Prostate gland (tissue), 2 donors: ENCODE results near the gene GADD45G. TPM values are rescaled to one million over a fixed set of nuclear protein-coding genes. Genes with fewer than 3 reads are reported as not detected.
A peak's percentile ranks its signal among the peaks of the same experiment; 100 is the strongest.

Experiments used
- DNase-seq: peaks from one replicate; pipeline ENCODE4 v3.0.0-alpha.2; 2019; ENCODE audit warnings: low spot score
- H3K27ac ChIP-seq, 2 donors: fragments of 200-600 bp; sonication (generic); 2 replicates each; pipeline ENCODE4 v1.5.1; 2017 to 2019
- H3K27me3 ChIP-seq: fragments of 200-600 bp; sonication (generic); replicated peaks from 2 replicates; pipeline ENCODE4 v1.5.1; 2019; ENCODE audit not compliant: insufficient read depth
- H3K36me3 ChIP-seq, 2 donors: fragments of 200-600 bp; sonication (generic); 1 replicate in 1 of 2; 2 replicates in 1 of 2; pipeline versions ENCODE4 v1.5.1 to v1.8.1; 2017 to 2019
- H3K4me1 ChIP-seq: fragments of 200-600 bp; sonication (generic); replicated peaks from 2 replicates; pipeline ENCODE4 v1.5.1; 2019
- H3K4me3 ChIP-seq, 2 donors: fragments of 200-600 bp; sonication (generic); 2 replicates each; pipeline ENCODE4 v1.5.1; 2017 to 2019
- H3K9me3 ChIP-seq: fragments of 200-600 bp; sonication (generic); 2 replicates; pipeline ENCODE4 v1.5.1; 2017
- CTCF ChIP-seq, 4 experiments: fragments of 200-600 bp in 2 of 4; fragments of 450-650 bp in 2 of 4; sonication (generic) in 2 of 4; IDR thresholded peaks; 1 replicate in 3 of 4; 2 replicates in 1 of 4; pipeline ENCODE4 v1.5.1; 2016 to 2019; ENCODE audit warnings: antibody characterized with exemption in 4 of 4, mild to moderate bottlenecking in 2 of 4, moderate library complexity in 2 of 4
- POLR2A ChIP-seq: fragments of 450-650 bp; IDR thresholded peaks from one replicate; pipeline ENCODE4 v1.6.1; 2016; ENCODE audit warnings: antibody characterized with exemption, mild to moderate bottlenecking
- POLR2AphosphoS5 ChIP-seq: sonication (generic); formaldehyde crosslinking; IDR thresholded peaks from one replicate; pipeline ENCODE4 v1.6.1; 2017; ENCODE audit warnings: antibody characterized with exemption
- WGBS: methylation state at CpG from one replicate; pipeline ENCODE4 v1.1.5; 2018; 5-methylcytosine and 5-hydroxymethylcytosine counted together
- intact Hi-C: fragments of 100-400 bp; cut with DNase I; formaldehyde crosslinking; loops from one replicate; pipeline ENCODE4 v1.14.2; 2022
- total RNA-seq, 2 donors: library from RNA; depleted of rRNA; stranded (reverse); fragments of >200 nt; gene quantifications; one replicate each; pipeline ENCODE4 v1.1.0, GENCODE V29; 2016

Gene GADD45G
- total RNA-seq, 2 donors from 2014 or later = 28.4 to 88.5 TPM

- Histone ChIP-seq H3K4me3 (no peak overlapping the region), H3K27ac (no peak overlapping the region), H3K9me3 (no peaks in the 10 kb centered on the region), H3K36me3 (no peaks in the 10 kb centered on the region), H3K27me3 (no peaks in the 10 kb centered on the region), H3K4me1 (peaks cover 22% of the 10 kb centered on the region)
- WGBS = 93% methylated on average over 3 of the region's 3 CpGs
- no peak for DNase-seq
- intact Hi-C loops = loop anchor here (5.0 kb wide), 3 partner anchors 253 to 383 kb away; no protein-coding TSS in a partner anchor
- TF ChIP-seq POLR2AphosphoS5 (no peak), CTCF (IDR thresholded peaks at IDR 0.05) (no peak), POLR2A (no peak)
Measured at GRCh38 chr9:89619424-89620138, 14.8 kb downstream of the GADD45G start.

- peaks cover 22% of the 10 kb centered on the region for H3K4me1 ChIP-seq
- H3K27ac ChIP-seq = peak overlapping the region in 1 of 2 donors; percentile 61
- intact Hi-C loops = loop anchor here (5.0 kb wide), 3 partner anchors 251 to 381 kb away; no protein-coding TSS in a partner anchor
- no peaks in the 10 kb centered on the region for H3K27me3 ChIP-seq
- no peak for TF ChIP-seq CTCF (IDR thresholded peaks at IDR 0.05)
- no peak for DNase-seq
- H3K4me3 ChIP-seq = no peak overlapping the region
- no peaks in the 10 kb centered on the region for H3K9me3 ChIP-seq
- no peaks in the 10 kb centered on the region for H3K36me3 ChIP-seq
- WGBS = 91% methylated on average over 6 of the region's 6 CpGs
Measured at GRCh38 chr9:89621031-89621430, 16.2 kb downstream of the GADD45G start.

GRCh38 chr9:89621676-89622075, 16.9 kb downstream of the GADD45G start:
- no peaks in the 10 kb centered on the region for H3K36me3 ChIP-seq
- TF ChIP-seq CTCF (IDR thresholded peaks at IDR 0.05) (no peak), POLR2AphosphoS5 (peak; percentile 73)
- WGBS = 49% methylated on average over 4 of the region's 4 CpGs
- peak overlapping the region; percentile 31 to 72 for H3K27ac ChIP-seq
- H3K27me3 ChIP-seq = no peaks in the 10 kb centered on the region
- no peak overlapping the region for H3K4me3 ChIP-seq
- no peaks in the 10 kb centered on the region for H3K9me3 ChIP-seq
- intact Hi-C loops = loop anchor here (5.0 kb wide), 3 partner anchors 251 to 381 kb away; no protein-coding TSS in a partner anchor
- H3K4me1 ChIP-seq = peaks cover 22% of the 10 kb centered on the region
- DNase-seq = peak; percentile 42

- TF ChIP-seq POLR2AphosphoS5 (peak; percentile 83), POLR2A (no peak)
- H3K4me1 ChIP-seq = peaks cover 22% of the 10 kb centered on the region
- H3K36me3 ChIP-seq = no peaks in the 10 kb centered on the region
- H3K9me3 ChIP-seq = no peaks in the 10 kb centered on the region
- H3K4me3 ChIP-seq = no peak overlapping the region
- 54% methylated on average over 20 of the region's 20 CpGs for WGBS
- peak overlapping the region; percentile 72 to 76 for H3K27ac ChIP-seq
- intact Hi-C loops = loop anchor here (5.0 kb wide), 3 partner anchors 249 to 379 kb away; no protein-coding TSS in a partner anchor
- H3K27me3 ChIP-seq = no peaks in the 10 kb centered on the region
- DNase-seq = peak; percentile 70
Measured at GRCh38 chr9:89622933-89623861, 18.4 kb downstream of the GADD45G start.

GRCh38 chr9:89623925-89624420, 19.2 kb downstream of the GADD45G start:
- Histone ChIP-seq H3K27ac (peak overlapping the region; percentile 72 to 76), H3K27me3 (no peaks in the 10 kb centered on the region), H3K9me3 (no peaks in the 10 kb centered on the region), H3K4me1 (peaks cover 22% of the 10 kb centered on the region), H3K4me3 (no peak overlapping the region), H3K36me3 (no peaks in the 10 kb centered on the region)
- intact Hi-C loops = loop anchor here (5.0 kb wide), 3 partner anchors 248 to 378 kb away; no protein-coding TSS in a partner anchor
- DNase-seq = peak; percentile 27
- peak in 1 of 4 experiments; percentile 42 for TF ChIP-seq CTCF (IDR thresholded peaks at IDR 0.05)
- TF ChIP-seq POLR2AphosphoS5 = no peak
- no peak for TF ChIP-seq POLR2A
- 54% methylated on average over 11 of the region's 11 CpGs for WGBS
